SK-N-SH (cell line): ENCODE results near the gene S1PR1.

Source experiments
- NFIC ChIP-seq: IDR thresholded peaks from 2 replicates; pipeline ENCODE4 v1.4.0; 2012; ENCODE audit warnings: borderline replicate concordance
- POLR2AphosphoS5 ChIP-seq: IDR thresholded peaks from 2 replicates; pipeline ENCODE4 v1.6.1; 2012; ENCODE audit warnings: low read depth, low read length

GRCh38 chr1:101235696-101236515 lies 913 bp upstream of the S1PR1 start:
- no peak for TF ChIP-seq NFIC
- no peak for TF ChIP-seq POLR2AphosphoS5
